Measurements from ENCODE around the gene USP13. TPM values are rescaled to one million over a fixed set of nuclear protein-coding genes. Genes with fewer than 3 reads are reported as not detected.
A peak's percentile ranks its signal among the peaks of the same experiment; 100 is the strongest.

Gene USP13
- total RNA-seq, 2 experiments from 2014 or later = 9.5 to 13.3 TPM

GRCh38 chr3:179738998-179739397 is 86.2 kb downstream of the USP13 start:
- CTCF ChIA-PET = no interaction called here
- peaks cover 4% of the 10 kb centered on the region for H3K4me1 Mint-ChIP-seq
- no peaks in the 10 kb centered on the region for H3K27me3 Mint-ChIP-seq
- peaks cover 12% of the 10 kb centered on the region for H3K36me3 Mint-ChIP-seq
- ATAC-seq (no peak), DNase-seq (no peak)
- H3K27ac Mint-ChIP-seq = no peak overlapping the region
- no peaks in the 10 kb centered on the region for H3K9me3 Mint-ChIP-seq (ENCODE audit: low read depth)
- no peak overlapping the region for H3K4me3 Mint-ChIP-seq

GRCh38 chr3:179739816-179740594 is 87.2 kb downstream of the USP13 start:
- Mint-ChIP-seq H3K27ac (no peak overlapping the region), H3K9me3 (ENCODE audit: low read depth) (no peaks in the 10 kb centered on the region), H3K4me1 (peaks cover 9% of the 10 kb centered on the region), H3K36me3 (peaks cover 12% of the 10 kb centered on the region), H3K27me3 (no peaks in the 10 kb centered on the region), H3K4me3 (no peak overlapping the region)
- no peak for DNase-seq
- ATAC-seq = no peak
- CTCF ChIA-PET = no interaction called here

DNA sequence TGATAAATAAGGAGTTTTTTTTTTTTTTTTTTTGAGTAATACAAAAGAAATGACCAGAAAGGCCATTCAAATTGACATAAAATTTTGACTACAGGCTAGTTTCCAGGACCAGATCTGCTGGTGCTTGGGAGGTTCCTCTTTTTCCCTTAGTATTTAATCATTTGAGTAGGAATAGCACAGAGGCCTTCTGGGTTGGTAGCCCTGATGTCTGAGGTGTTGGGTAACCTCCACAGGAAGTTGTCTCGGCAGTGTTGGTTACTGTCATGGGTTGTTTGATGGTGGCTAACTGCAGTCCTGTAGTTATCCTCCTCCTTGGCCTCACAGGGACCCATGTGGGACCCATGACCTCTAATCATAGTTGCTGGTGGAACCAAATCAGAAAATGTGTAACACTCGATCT is 91.1 kb downstream of the USP13 start:
- ATAC-seq (peak; percentile 36), DNase-seq (no peak)
- Mint-ChIP-seq H3K4me3 (no peak overlapping the region), H3K9me3 (ENCODE audit: low read depth) (no peaks in the 10 kb centered on the region), H3K36me3 (peaks cover 10% of the 10 kb centered on the region), H3K27me3 (no peaks in the 10 kb centered on the region), H3K27ac (no peak overlapping the region), H3K4me1 (peaks cover 9% of the 10 kb centered on the region)
- CTCF ChIA-PET = interaction anchor here (0.6 kb wide), 1 partner anchor 94 kb away, joined by 3 read pairs; no protein-coding TSS in a partner anchor

DNA sequence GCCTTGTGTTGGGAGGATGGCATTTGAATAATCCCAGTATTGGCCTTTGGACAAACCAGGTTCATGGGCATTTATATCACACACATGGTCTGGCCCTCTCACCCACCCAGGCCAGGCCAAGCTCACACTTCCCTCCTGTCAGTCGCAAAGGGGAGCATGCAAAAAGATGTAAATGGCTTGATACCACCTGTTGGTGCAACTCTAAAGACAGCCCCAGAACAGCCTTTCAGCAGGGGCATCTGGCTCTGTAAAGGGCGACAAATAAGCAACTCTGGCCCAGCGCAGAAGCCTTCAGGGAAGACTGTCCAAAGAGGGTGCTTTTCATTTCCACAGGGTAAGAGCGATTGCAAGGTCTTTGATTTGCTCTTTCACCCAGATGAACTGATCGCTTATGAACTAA is 91.8 kb downstream of the USP13 start:
- no peak for ATAC-seq
- Mint-ChIP-seq H3K36me3 (peaks cover 10% of the 10 kb centered on the region), H3K4me3 (no peak overlapping the region), H3K27ac (no peak overlapping the region), H3K9me3 (ENCODE audit: low read depth) (no peaks in the 10 kb centered on the region), H3K4me1 (peaks cover 9% of the 10 kb centered on the region), H3K27me3 (no peaks in the 10 kb centered on the region)
- CTCF ChIA-PET = no interaction called here
- no peak for DNase-seq

DNA sequence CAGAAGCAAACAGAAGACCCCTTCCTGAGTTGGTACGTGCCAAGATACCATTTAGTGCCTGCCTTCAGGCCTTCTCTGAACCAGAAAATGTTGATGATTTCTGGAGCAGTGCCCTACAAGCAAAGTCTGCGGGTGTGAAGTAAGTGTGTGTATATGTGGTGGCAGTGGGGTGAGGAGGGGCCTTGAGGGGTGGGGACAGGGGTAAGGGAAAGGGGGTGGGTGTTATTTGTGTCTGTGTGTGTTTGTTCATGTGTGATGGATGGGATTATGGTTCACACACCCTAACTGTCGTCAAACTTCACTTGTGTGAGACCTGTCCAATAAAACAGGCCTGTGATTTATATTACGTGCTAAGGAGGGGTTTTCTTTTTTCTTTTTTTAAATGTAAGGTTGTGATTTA is 92.2 kb downstream of the USP13 start:
- peaks cover 9% of the 10 kb centered on the region for H3K4me1 Mint-ChIP-seq
- H3K4me3 Mint-ChIP-seq = no peak overlapping the region
- no peaks in the 10 kb centered on the region for H3K27me3 Mint-ChIP-seq
- no peak overlapping the region for H3K27ac Mint-ChIP-seq
- CTCF ChIA-PET = no interaction called here
- H3K9me3 Mint-ChIP-seq (ENCODE audit: low read depth) = no peaks in the 10 kb centered on the region
- DNase-seq (no peak), ATAC-seq (no peak)
- peaks cover 10% of the 10 kb centered on the region for H3K36me3 Mint-ChIP-seq

DNA sequence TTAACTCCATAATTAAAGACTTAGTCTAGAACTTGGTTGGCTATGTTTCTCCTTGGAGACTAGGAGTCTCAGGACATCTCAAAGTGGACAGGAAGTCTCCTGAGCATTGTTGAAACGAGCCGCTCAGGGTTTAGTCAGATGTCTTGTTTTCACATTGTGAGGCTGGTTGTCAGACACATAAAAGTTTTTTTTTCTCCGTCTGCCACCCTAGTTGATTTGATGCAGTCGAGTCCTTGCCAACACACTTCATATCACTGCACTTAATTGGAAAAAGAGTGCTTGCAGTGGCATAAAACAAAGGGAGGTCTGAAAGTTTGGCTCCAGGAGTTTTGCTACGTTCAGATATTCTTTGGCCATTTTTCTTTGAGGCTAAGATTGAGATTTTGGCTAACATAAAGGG is 92.9 kb downstream of the USP13 start:
- no peaks in the 10 kb centered on the region for H3K27me3 Mint-ChIP-seq
- no peak for ATAC-seq
- DNase-seq = no peak
- no peaks in the 10 kb centered on the region for H3K9me3 Mint-ChIP-seq (ENCODE audit: low read depth)
- H3K4me1 Mint-ChIP-seq = peaks cover 9% of the 10 kb centered on the region
- H3K4me3 Mint-ChIP-seq = no peak overlapping the region
- CTCF ChIA-PET = no interaction called here
- peaks cover 10% of the 10 kb centered on the region for H3K36me3 Mint-ChIP-seq
- no peak overlapping the region for H3K27ac Mint-ChIP-seq

- Mint-ChIP-seq H3K27ac (no peak overlapping the region), H3K4me3 (no peak overlapping the region), H3K27me3 (no peaks in the 10 kb centered on the region), H3K9me3 (ENCODE audit: low read depth) (no peaks in the 10 kb centered on the region), H3K4me1 (no peaks in the 10 kb centered on the region), H3K36me3 (peaks cover 3% of the 10 kb centered on the region)
- CTCF ChIA-PET = interaction anchor here (1.0 to 1.5 kb wide), 2 partner anchors 17 to 178 kb away, joined by 3 to 5 read pairs; no protein-coding TSS in a partner anchor
- ATAC-seq = peak; percentile 57
- DNase-seq = peak; percentile 43
These were observed 98.0 kb downstream of the USP13 start for GRCh38 chr3:179750720-179751328.

DNA sequence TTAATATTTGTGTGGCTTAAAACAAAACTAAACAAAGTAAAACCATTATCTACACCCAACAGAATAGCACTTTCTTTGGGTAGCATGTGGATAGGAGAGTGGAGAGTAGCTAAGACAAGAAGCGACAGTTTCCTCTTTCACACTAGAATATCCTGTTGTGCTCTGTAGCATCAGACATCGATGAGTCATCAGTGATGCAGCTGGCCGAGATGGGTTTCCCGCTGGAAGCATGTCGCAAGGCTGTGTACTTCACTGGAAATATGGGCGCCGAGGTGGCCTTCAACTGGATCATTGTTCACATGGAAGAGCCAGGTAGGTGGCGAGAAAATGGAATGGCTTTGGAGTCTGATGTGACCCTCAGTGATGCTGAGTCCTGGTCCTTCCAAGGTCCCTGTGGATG is 108.1 kb downstream of the USP13 start:
- DNase-seq = no peak
- no peak for ATAC-seq
- Mint-ChIP-seq H3K36me3 (peaks cover 31% of the 10 kb centered on the region), H3K9me3 (ENCODE audit: low read depth) (no peaks in the 10 kb centered on the region), H3K4me1 (no peaks in the 10 kb centered on the region), H3K27ac (no peak overlapping the region), H3K27me3 (no peaks in the 10 kb centered on the region), H3K4me3 (no peak overlapping the region)
- CTCF ChIA-PET = no interaction called here

DNA sequence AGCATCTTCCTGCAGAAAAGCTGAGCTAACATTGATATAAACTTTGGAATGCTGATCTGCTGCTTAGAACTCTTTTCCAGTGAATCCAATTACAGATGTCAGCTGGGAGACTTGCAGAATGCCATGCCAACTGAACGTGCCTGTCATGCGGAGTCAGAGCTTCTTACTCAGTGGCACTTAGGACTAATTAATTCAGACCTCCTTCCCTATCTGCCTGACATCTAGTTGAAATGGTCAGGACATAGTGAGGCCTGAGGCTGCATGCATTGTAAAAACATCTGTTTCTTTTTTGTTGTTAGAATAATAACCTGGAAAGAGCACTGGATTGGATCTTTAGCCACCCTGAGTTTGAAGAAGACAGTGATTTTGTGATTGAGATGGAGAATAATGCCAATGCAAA is 112.6 kb downstream of the USP13 start:
- CTCF ChIA-PET = no interaction called here
- H3K4me3 Mint-ChIP-seq = no peak overlapping the region
- no peak for ATAC-seq
- no peak for DNase-seq
- H3K9me3 Mint-ChIP-seq (ENCODE audit: low read depth) = no peaks in the 10 kb centered on the region
- peaks cover 11% of the 10 kb centered on the region for H3K4me1 Mint-ChIP-seq
- H3K27me3 Mint-ChIP-seq = no peaks in the 10 kb centered on the region
- no peak overlapping the region for H3K27ac Mint-ChIP-seq
- H3K36me3 Mint-ChIP-seq = peaks cover 28% of the 10 kb centered on the region

DNA sequence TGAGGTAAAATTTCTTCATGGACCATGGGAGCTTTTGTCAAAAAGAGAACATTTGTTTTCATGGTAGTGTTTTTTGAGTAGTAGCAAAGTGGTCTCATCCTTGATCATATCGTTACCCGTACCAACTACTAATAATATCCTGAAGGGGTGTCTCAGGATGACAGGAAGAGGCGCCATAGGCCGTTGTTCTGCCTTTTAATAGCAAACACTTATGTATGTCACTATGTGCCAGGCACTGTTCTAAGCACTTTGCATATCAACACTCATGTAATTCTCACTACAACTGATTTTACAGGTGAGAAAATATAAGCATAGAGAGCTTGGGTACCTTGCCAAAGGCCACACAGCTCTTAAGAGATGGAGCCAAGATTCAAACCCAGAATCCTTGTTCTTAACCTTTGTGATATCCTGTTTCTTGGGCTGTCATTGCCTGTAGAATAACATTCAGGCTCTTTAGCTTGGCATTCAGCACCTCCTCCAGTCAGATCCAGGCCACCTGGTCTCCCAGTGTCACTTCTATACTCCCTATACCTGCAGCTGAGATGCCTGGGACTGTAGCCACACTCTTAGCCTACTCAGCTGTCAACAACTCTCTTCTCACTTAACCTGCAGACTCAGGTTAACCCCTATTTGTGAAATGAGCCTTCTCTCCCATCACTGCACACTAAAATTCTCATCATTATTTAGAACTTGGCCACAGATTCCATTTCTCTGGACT is 113.7 kb downstream of the USP13 start:
- H3K4me3 Mint-ChIP-seq = no peak overlapping the region
- no peak for ATAC-seq
- no peak overlapping the region for H3K27ac Mint-ChIP-seq
- H3K4me1 Mint-ChIP-seq = peaks cover 13% of the 10 kb centered on the region
- CTCF ChIA-PET = no interaction called here
- H3K36me3 Mint-ChIP-seq = peaks cover 24% of the 10 kb centered on the region
- H3K27me3 Mint-ChIP-seq = no peaks in the 10 kb centered on the region
- H3K9me3 Mint-ChIP-seq (ENCODE audit: low read depth) = no peaks in the 10 kb centered on the region
- no peak for DNase-seq

- Mint-ChIP-seq H3K4me3 (no peak overlapping the region), H3K36me3 (peaks cover 15% of the 10 kb centered on the region), H3K27me3 (no peaks in the 10 kb centered on the region), H3K27ac (peak overlapping the region; percentile 34), H3K4me1 (peaks cover 17% of the 10 kb centered on the region), H3K9me3 (ENCODE audit: low read depth) (no peaks in the 10 kb centered on the region)
- CTCF ChIA-PET = interaction anchor here (0.7 to 1.2 kb wide), 2 partner anchors 17 to 31 kb away, joined by 3 read pairs; no protein-coding TSS in a partner anchor
- DNase-seq (no peak), ATAC-seq (no peak)
These were observed 115.2 kb downstream of the USP13 start for GRCh38 chr3:179768080-179768479.

DNA sequence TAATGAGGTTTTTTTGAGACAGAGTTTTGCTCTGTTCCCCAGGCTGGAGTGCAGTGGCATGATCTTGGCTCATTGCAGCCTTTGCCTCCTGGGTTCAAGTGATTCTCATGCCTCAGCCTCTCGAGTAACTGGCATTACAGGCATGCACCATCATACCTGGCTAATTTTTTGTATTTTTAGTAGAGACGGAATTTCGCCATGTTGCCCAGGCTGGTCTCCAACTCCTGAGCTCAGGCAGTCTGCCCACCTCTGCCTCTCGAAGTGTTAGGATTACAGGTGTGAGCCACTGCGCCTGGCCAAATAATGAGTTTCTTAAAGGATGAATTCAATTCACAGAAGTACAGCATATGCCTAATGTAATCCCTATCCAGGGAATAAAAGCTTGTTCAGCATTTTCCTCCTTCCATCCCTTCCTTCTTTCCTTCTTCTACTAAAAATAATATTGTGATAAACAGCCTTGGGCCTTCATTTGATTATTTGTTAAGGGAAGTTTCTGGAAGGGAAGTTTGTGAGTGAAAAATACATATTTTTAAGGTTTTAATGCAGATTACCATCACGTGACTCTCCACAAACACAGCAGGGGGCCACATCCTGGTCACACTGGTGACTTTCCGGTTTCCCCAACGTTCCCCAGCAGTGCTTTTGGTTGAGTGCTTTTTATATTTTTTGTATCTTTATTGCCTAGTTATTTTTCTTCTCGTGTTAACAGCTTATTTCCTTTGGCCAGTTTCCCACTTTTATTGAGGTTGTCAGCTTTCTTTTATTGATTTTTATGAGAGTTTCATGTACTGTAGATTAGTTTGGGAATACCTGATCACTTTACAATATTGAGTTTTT is 116.8 kb downstream of the USP13 start:
- Mint-ChIP-seq H3K27me3 (no peaks in the 10 kb centered on the region), H3K27ac (peak overlapping the region; percentile 22), H3K4me1 (peaks cover 17% of the 10 kb centered on the region), H3K9me3 (ENCODE audit: low read depth) (no peaks in the 10 kb centered on the region), H3K4me3 (no peak overlapping the region), H3K36me3 (peaks cover 18% of the 10 kb centered on the region)
- ATAC-seq = no peak
- no peak for DNase-seq
- CTCF ChIA-PET = interaction anchor here (1.0 kb wide), 1 partner anchor 16 kb away, joined by 3 read pairs; no protein-coding TSS in a partner anchor

- peaks cover 17% of the 10 kb centered on the region for H3K4me1 Mint-ChIP-seq
- no peaks in the 10 kb centered on the region for H3K9me3 Mint-ChIP-seq (ENCODE audit: low read depth)
- CTCF ChIA-PET = interaction anchor here (1.0 to 1.7 kb wide), 2 partner anchors 22 to 76 kb away, joined by 3 to 4 read pairs; no protein-coding TSS in a partner anchor
- no peak overlapping the region for H3K27ac Mint-ChIP-seq
- peaks cover 17% of the 10 kb centered on the region for H3K36me3 Mint-ChIP-seq
- ATAC-seq = no peak
- H3K4me3 Mint-ChIP-seq = no peak overlapping the region
- no peak for DNase-seq
- H3K27me3 Mint-ChIP-seq = no peaks in the 10 kb centered on the region
These were observed 119.0 kb downstream of the USP13 start for GRCh38 chr3:179771797-179772196.
